ENCODE data around the gene ZNF385A.

The ZNF385A gene

GRCh38 chr12:54377007-54377406 is 7.5 kb downstream of the ZNF385A start:
- no peak overlapping the region for H3K4me3 ChIP-seq (ENCODE audit: low read depth, low read length)
- no peak for TF ChIP-seq CTCF (IDR thresholded peaks at IDR 0.05; ENCODE audit: low read depth, low read length)

GRCh38 chr12:54376596-54376995 is 7.9 kb downstream of the ZNF385A start:
- TF ChIP-seq CTCF (IDR thresholded peaks at IDR 0.05; ENCODE audit: low read depth, low read length): no peak
- H3K4me3 ChIP-seq (ENCODE audit: low read depth, low read length): no peak overlapping the region

GRCh38 chr12:54375259-54375579 is 9.3 kb downstream of the ZNF385A start:
- no peak for TF ChIP-seq CTCF (IDR thresholded peaks at IDR 0.05; ENCODE audit: low read depth, low read length)
- no peak overlapping the region for H3K4me3 ChIP-seq (ENCODE audit: low read depth, low read length)

- H3K4me3 ChIP-seq (ENCODE audit: low read depth, low read length): no peak overlapping the region
- TF ChIP-seq CTCF (IDR thresholded peaks at IDR 0.05; ENCODE audit: low read depth, low read length): no peak
Observed at GRCh38 chr12:54374562-54375258, 9.8 kb downstream of the ZNF385A start.

GRCh38 chr12:54373649-54374561 is 10.6 kb downstream of the ZNF385A start:
- no peak overlapping the region for H3K4me3 ChIP-seq (ENCODE audit: low read depth, low read length)
- no peak for TF ChIP-seq CTCF (IDR thresholded peaks at IDR 0.05; ENCODE audit: low read depth, low read length)

GRCh38 chr12:54372113-54372806 is 12.3 kb downstream of the ZNF385A start:
- no peak for TF ChIP-seq CTCF (IDR thresholded peaks at IDR 0.05; ENCODE audit: low read depth, low read length)
- no peak overlapping the region for H3K4me3 ChIP-seq (ENCODE audit: low read depth, low read length)
